ENCODE measurements around the gene PLXNC1.
"Not testable (repeated sequence)": the region's sequence is repeated elsewhere in the genome, so short reads cannot be mapped to it uniquely, and the experiment has no call there.

Gene PLXNC1

DNA sequence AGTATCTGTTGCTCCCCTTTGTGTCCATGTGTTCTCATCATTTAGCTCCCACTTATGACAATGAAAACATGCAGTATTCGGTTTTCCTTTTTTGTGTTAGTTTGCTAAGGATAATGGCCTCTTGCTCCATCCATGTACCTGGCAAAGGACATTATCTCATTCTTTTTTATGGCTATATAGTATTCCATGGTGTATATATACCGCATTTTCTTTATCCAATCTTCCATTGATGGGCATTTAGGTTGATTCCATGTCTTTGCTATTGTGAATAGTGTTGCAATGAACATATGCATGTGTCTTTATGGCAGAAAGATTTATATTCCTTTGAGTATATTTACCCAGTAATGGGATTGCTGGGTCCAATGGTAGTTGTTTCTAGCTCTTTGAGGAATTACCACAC, 168.2 kb downstream of the PLXNC1 start:
- not testable (repeated sequence) for H3K4me1 ChIP-seq (ENCODE audit: control insufficient read depth, insufficient read depth, low read length); H3K27ac ChIP-seq (ENCODE audit: low read length); H3K27me3 ChIP-seq (ENCODE audit: control insufficient read depth, insufficient read depth, low read length); DNase-seq (ENCODE audit: low read depth, low spot score); H3K9me3 ChIP-seq (ENCODE audit: control insufficient read depth, insufficient read depth, low read length); H3K4me3 ChIP-seq (ENCODE audit: low read length); H3K36me3 ChIP-seq (ENCODE audit: control insufficient read depth, insufficient read depth, low read length)
- no CpG with 5 or more reads among the region's 2 CpGs for WGBS (ENCODE audit: insufficient coverage, insufficient read length)

DNA sequence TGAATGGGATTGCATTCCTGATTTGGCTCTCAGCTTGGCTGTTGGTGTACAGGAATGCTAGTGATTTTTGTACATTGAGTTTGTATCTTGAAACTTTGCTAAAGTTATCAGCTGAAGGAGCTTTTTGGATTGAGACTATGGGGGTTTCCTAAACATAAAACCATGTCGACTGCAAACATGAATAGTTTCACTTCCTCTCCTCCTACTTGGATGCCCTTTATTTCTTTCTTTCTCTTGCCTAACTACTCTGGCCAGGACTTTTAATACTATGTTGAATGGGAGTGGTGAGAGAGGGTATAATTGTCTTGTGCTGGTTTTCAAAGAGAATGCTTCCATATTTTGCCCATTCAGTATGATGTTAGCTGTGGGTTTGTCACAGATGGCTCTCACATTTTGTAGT, 169.8 kb downstream of the PLXNC1 start:
- Histone ChIP-seq H3K36me3 (ENCODE audit: control insufficient read depth, insufficient read depth, low read length) (peaks cover 10% of the 10 kb centered on the region), H3K4me1 (ENCODE audit: control insufficient read depth, insufficient read depth, low read length) (no peaks in the 10 kb centered on the region), H3K27me3 (ENCODE audit: control insufficient read depth, insufficient read depth, low read length) (no peaks in the 10 kb centered on the region), H3K27ac (ENCODE audit: low read length) (no peak overlapping the region), H3K9me3 (ENCODE audit: control insufficient read depth, insufficient read depth, low read length) (peaks cover 2% of the 10 kb centered on the region; the same call in 1 of the 2 replicates), H3K4me3 (ENCODE audit: low read length) (no peak overlapping the region)
- no CpG with 5 or more reads among the region's 1 CpG for WGBS (ENCODE audit: insufficient coverage, insufficient read length)
- DNase-seq (ENCODE audit: low read depth, low spot score), result no peak

DNA sequence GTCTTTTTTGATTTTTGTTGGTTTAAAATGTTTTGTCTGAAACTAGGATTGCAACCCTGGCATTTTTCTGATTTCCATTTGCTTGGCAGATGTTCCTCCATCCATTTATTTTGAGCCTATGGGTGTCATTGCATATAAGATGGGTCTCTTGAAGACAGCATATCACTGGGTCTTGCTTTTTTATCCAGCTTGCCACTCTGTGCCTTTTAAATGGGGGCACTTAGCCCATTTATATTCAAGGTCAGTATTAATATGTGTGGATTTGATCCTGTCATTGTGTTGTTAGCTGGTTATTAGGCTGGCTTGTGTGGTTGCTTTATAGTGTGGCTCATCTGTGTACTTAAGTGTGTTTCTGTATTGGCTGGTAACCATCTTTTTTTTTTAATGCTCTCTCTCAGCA, 171.7 kb downstream of the PLXNC1 start:
- no peak overlapping the region for H3K4me3 ChIP-seq (ENCODE audit: low read length)
- H3K27ac ChIP-seq (ENCODE audit: low read length), result no peak overlapping the region
- H3K9me3 ChIP-seq (ENCODE audit: control insufficient read depth, insufficient read depth, low read length), result peaks cover 2% of the 10 kb centered on the region; the same call in 1 of the 2 replicates
- no peaks in the 10 kb centered on the region for H3K4me1 ChIP-seq (ENCODE audit: control insufficient read depth, insufficient read depth, low read length)
- H3K36me3 ChIP-seq (ENCODE audit: control insufficient read depth, insufficient read depth, low read length), result peaks cover 10% of the 10 kb centered on the region
- no peak for DNase-seq (ENCODE audit: low read depth, low spot score)
- no peaks in the 10 kb centered on the region for H3K27me3 ChIP-seq (ENCODE audit: control insufficient read depth, insufficient read depth, low read length)

DNA sequence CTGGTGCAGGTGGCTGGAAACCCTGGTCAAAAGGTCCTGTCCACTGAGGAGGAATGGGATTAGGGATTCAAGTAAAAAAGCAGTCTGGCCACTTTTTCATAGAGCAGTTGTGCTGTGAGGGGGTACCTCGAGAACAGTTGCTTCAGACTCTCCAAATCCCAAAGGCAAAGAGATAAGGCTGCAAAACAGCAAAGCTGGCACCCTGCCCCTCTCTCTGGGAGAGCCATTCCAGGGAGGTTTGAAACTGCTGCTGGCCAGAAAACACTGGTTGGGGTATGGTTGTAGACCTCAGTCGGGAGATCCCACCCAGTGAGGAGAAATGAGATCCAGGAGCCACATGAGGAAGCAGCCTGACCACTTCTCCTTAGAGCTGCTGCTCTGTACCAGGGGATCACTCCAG, 174.0 kb downstream of the PLXNC1 start:
- Histone ChIP-seq H3K4me1 (ENCODE audit: control insufficient read depth, insufficient read depth, low read length) (no peaks in the 10 kb centered on the region), H3K27ac (ENCODE audit: low read length) (no peak overlapping the region), H3K27me3 (ENCODE audit: control insufficient read depth, insufficient read depth, low read length) (no peaks in the 10 kb centered on the region), H3K9me3 (ENCODE audit: control insufficient read depth, insufficient read depth, low read length) (peaks cover 2% of the 10 kb centered on the region; the same call in 1 of the 2 replicates), H3K36me3 (ENCODE audit: control insufficient read depth, insufficient read depth, low read length) (peaks cover 10% of the 10 kb centered on the region), H3K4me3 (ENCODE audit: low read length) (no peak overlapping the region)
- no peak for DNase-seq (ENCODE audit: low read depth, low spot score)
- WGBS (ENCODE audit: insufficient coverage, insufficient read length), result no CpG with 5 or more reads among the region's 2 CpGs

DNA sequence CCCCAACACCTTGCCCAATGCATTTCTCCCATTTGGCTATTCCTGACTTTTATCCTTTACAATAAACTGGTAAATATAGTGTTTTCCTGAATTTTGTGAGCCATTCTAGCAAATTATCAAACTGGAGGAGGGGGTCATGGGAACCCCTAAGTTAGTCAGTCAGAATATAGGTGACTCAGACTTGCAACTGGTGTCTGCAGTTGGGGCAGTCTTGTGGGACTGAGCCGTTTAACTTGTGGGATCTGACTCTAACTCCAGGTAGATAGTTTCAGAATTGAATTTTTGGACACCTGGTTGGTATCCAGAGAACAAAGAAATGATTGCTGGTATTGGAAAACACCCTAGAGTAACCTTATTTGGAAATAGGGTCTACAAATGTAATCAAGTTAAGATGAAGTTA, 177.9 kb downstream of the PLXNC1 start:
- no peak for DNase-seq (ENCODE audit: low read depth, low spot score)
- peaks cover 2% of the 10 kb centered on the region; the same call in 1 of the 2 replicates for H3K9me3 ChIP-seq (ENCODE audit: control insufficient read depth, insufficient read depth, low read length)
- H3K27ac ChIP-seq (ENCODE audit: low read length), result no peak overlapping the region
- H3K4me1 ChIP-seq (ENCODE audit: control insufficient read depth, insufficient read depth, low read length), result no peaks in the 10 kb centered on the region
- no peak overlapping the region for H3K4me3 ChIP-seq (ENCODE audit: low read length)
- peaks cover 10% of the 10 kb centered on the region for H3K36me3 ChIP-seq (ENCODE audit: control insufficient read depth, insufficient read depth, low read length)
- no CpG with 5 or more reads among the region's 1 CpG for WGBS (ENCODE audit: insufficient coverage, insufficient read length)
- H3K27me3 ChIP-seq (ENCODE audit: control insufficient read depth, insufficient read depth, low read length), result no peaks in the 10 kb centered on the region

DNA sequence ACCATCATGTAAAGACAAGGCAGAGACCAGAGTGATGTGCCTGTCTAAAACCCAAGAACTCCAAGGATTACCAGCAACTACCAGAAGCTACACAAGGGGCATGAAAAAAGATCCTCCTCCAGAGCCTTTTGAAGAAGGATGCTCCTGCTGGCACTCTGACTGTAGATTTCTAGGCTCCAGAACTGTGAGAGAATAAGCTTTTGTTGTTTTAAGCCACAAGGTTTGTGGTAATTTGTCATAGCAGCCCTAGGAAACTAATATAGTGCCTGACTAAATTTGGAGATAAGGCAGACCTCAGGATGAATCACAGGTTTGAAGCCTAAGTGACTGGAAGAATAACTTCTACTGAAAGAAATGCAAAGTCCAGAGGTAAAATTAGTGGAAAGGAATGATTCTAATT, 178.3 kb downstream of the PLXNC1 start:
- Histone ChIP-seq H3K4me3 (ENCODE audit: low read length) (no peak overlapping the region), H3K9me3 (ENCODE audit: control insufficient read depth, insufficient read depth, low read length) (no peaks in the 10 kb centered on the region), H3K27me3 (ENCODE audit: control insufficient read depth, insufficient read depth, low read length) (no peaks in the 10 kb centered on the region), H3K27ac (ENCODE audit: low read length) (no peak overlapping the region), H3K4me1 (ENCODE audit: control insufficient read depth, insufficient read depth, low read length) (no peaks in the 10 kb centered on the region), H3K36me3 (ENCODE audit: control insufficient read depth, insufficient read depth, low read length) (peaks cover 5% of the 10 kb centered on the region; the same call in 1 of the 2 replicates)
- no peak for DNase-seq (ENCODE audit: low read depth, low spot score)

DNA sequence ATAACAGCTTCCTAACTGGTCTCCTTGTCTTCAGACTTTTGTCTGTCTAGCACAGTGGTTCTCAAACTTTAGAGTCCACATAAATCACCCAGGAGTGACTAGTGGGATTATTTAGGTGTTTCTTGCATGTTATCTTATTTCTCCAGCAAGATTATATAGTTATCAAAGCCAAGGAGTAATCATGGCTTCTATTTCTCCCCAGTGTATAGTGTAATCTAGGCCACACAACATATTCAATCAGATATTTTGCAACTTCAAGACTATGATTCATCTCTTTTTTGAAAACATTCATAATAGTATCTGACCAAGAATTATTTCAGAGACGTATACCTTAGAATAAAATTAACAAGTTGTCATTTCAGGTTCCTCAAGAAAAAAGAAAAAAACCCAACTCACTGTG, 179.4 kb downstream of the PLXNC1 start:
- WGBS (ENCODE audit: insufficient coverage, insufficient read length), result no CpG with 5 or more reads among the region's 1 CpG
- DNase-seq (ENCODE audit: low read depth, low spot score), result no peak

DNA sequence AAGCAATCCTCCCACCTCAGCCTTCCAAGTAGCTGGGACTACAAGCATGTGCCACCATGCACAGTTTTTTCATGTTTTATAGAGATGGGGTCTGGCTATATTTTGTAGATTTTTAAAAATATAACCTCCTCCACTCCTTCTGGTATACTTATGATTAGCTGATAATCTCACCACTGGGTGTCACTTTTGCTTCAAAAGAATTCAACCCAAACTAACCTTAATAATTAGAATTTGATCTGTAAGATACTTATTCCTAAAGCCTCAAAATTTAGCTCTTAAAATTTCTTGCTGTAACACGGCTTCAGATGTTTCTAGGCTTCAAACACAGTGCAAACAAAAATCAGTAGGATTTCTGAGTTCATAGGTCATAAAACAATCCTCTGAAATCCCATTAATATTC, 181.0 kb downstream of the PLXNC1 start:
- H3K36me3 ChIP-seq (ENCODE audit: control insufficient read depth, insufficient read depth, low read length), result no peaks in the 10 kb centered on the region
- no peaks in the 10 kb centered on the region for H3K27me3 ChIP-seq (ENCODE audit: control insufficient read depth, insufficient read depth, low read length)
- H3K4me1 ChIP-seq (ENCODE audit: control insufficient read depth, insufficient read depth, low read length), result no peaks in the 10 kb centered on the region
- no CpG with 5 or more reads among the region's 1 CpG for whole genome bisulfite sequencing (ENCODE audit: insufficient coverage, insufficient read length)
- H3K4me3 ChIP-seq (ENCODE audit: low read length), result no peak overlapping the region
- no peaks in the 10 kb centered on the region for H3K9me3 ChIP-seq (ENCODE audit: control insufficient read depth, insufficient read depth, low read length)
- no peak for DNase-seq (ENCODE audit: low read depth, low spot score)
- no peak overlapping the region for H3K27ac ChIP-seq (ENCODE audit: low read length)

More for the DNA sequence above, 179.4 kb downstream of the PLXNC1 start:
- Histone ChIP-seq H3K4me3 (ENCODE audit: low read length) (no peak overlapping the region), H3K36me3 (ENCODE audit: control insufficient read depth, insufficient read depth, low read length) (0 out of 2 replicates have a peak, but pooled peaks cover 3% of the 10 kb centered on the region), H3K27me3 (ENCODE audit: control insufficient read depth, insufficient read depth, low read length) (no peaks in the 10 kb centered on the region), H3K27ac (ENCODE audit: low read length) (no peak overlapping the region), H3K4me1 (ENCODE audit: control insufficient read depth, insufficient read depth, low read length) (no peaks in the 10 kb centered on the region), H3K9me3 (ENCODE audit: control insufficient read depth, insufficient read depth, low read length) (no peaks in the 10 kb centered on the region)

DNA sequence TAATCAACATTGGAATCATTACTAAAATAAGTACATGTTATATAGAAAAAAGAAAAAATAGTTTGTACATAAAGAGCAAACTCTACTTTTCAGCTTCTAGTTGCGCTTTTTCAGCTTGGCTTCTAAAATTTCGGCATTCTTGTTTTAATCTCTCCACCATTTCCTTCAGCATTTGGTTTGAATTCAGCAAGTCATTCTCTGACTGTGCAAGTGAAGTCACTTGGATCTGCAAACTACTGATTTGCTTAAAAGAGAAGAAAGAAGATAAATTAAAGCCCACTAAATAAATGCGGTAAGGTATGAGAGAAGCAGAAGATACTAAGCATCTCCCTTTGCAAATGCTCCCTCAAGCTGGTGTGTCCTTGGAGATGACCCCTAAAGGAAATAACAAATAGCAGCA, 185.0 kb downstream of the PLXNC1 start:
- no CpG with 5 or more reads among the region's 3 CpGs for WGBS (ENCODE audit: insufficient coverage, insufficient read length)
- Histone ChIP-seq H3K27me3 (ENCODE audit: control insufficient read depth, insufficient read depth, low read length) (no peaks in the 10 kb centered on the region), H3K27ac (ENCODE audit: low read length) (no peak overlapping the region), H3K9me3 (ENCODE audit: control insufficient read depth, insufficient read depth, low read length) (no peaks in the 10 kb centered on the region), H3K36me3 (ENCODE audit: control insufficient read depth, insufficient read depth, low read length) (no peaks in the 10 kb centered on the region), H3K4me3 (ENCODE audit: low read length) (no peak overlapping the region), H3K4me1 (ENCODE audit: control insufficient read depth, insufficient read depth, low read length) (no peaks in the 10 kb centered on the region)
- no peak for DNase-seq (ENCODE audit: low read depth, low spot score)

DNA sequence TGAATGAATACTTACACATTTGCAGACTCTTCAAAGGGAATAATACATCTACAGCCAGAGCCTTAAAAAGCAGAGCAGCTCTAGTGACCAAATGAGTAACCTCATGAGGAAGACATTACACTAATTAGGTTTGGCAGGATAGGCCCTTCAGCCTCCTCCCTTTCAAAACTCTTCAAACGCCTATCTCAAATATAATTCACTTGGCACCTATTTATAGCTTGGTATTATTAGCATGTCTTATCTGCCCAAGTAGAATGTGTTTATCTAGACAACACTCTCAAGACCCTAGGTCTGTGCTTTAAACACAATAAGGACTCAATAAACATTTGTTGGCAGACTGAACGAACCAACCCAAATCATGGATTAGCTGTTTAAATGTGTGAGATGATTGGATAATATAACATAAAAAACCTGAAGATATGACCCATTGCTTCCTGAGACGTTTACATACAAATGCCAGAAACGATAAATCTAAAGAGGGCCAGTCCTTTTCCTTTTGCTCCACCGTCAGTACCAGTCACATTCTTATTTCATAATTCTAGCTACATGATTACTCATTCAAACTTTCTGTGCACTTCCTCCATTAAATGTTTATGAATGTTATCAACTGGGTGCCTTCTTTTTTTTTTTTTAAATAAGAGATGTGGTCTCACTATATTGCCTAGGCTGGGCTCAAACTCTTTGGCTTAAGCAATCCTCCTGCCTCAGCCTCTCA, 188.0 kb downstream of the PLXNC1 start:
- no peak overlapping the region for H3K27ac ChIP-seq (ENCODE audit: low read length)
- H3K27me3 ChIP-seq (ENCODE audit: control insufficient read depth, insufficient read depth, low read length), result no peaks in the 10 kb centered on the region
- H3K9me3 ChIP-seq (ENCODE audit: control insufficient read depth, insufficient read depth, low read length), result no peaks in the 10 kb centered on the region
- no peak for DNase-seq (ENCODE audit: low read depth, low spot score)
- H3K4me1 ChIP-seq (ENCODE audit: control insufficient read depth, insufficient read depth, low read length), result no peaks in the 10 kb centered on the region
- no peaks in the 10 kb centered on the region for H3K36me3 ChIP-seq (ENCODE audit: control insufficient read depth, insufficient read depth, low read length)
- H3K4me3 ChIP-seq (ENCODE audit: low read length), result no peak overlapping the region
- no CpG with 5 or more reads among the region's 5 CpGs for WGBS (ENCODE audit: insufficient coverage, insufficient read length)
